HG02610 (cell line): ENCODE data around the gene GALM.

Source experiments
- ATAC-seq: cut with Tn5 transposase; IDR thresholded peaks from one replicate; pipeline ENCODE4 v1.9.1; 2021; ENCODE audit warnings: mild to moderate bottlenecking, moderate library complexity; ENCODE audit not compliant: unreplicated experiment

GALM gene

DNA sequence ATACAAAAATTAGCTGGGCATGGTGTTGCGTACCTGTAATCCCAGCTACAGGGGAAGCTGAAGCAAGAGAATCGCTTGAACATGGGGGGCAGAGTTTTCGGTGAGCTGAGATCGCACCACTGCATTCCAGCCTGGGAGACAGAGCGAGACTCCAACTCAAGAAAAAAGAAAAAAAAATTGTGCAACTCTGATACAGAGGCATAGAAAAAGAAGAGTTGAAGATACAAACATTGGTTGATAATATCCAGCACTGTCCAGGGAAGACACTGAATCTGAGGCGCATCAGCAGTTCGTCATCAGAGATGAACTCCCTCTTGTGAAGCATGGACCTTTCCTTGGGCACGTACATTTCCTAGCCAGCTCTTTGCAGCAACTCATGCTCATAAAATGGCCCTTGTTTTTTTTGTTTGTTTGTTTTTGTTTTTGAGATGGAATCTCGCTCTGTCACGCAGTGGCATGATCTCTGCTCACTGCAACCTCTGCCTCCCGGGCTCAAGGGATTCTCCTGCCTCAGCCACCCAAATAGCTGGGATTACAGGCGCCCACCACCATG lies 16.7 kb upstream of the GALM start:
- no peak for ATAC-seq

DNA sequence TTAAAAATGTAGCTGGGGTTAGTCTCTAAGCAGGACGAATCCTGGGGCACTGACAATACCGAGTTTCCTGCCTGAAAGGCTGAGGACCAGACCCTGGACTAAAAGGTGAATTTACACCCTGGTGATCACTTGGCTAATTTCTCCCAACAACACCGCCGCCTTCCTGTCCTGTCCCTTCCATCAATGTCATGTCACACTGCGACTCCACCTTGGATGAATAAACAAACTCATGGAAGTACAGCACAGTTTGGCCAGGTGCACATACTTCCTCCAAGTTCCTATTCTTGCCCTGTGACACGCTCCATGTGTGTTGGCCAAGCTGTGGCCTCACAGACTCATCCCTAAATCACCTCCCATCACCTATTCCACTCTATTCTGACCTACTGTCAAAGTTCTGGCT lies 15.9 kb upstream of the GALM start:
- no peak for ATAC-seq

- ATAC-seq = no peak
Observed at GRCh38 chr2:38650717-38651116, 15.2 kb upstream of the GALM start.

- no peak for ATAC-seq
Observed at GRCh38 chr2:38652431-38653273, 13.3 kb upstream of the GALM start.

- peak; percentile 31 for ATAC-seq
Observed at GRCh38 chr2:38653380-38653714, 12.6 kb upstream of the GALM start.

DNA sequence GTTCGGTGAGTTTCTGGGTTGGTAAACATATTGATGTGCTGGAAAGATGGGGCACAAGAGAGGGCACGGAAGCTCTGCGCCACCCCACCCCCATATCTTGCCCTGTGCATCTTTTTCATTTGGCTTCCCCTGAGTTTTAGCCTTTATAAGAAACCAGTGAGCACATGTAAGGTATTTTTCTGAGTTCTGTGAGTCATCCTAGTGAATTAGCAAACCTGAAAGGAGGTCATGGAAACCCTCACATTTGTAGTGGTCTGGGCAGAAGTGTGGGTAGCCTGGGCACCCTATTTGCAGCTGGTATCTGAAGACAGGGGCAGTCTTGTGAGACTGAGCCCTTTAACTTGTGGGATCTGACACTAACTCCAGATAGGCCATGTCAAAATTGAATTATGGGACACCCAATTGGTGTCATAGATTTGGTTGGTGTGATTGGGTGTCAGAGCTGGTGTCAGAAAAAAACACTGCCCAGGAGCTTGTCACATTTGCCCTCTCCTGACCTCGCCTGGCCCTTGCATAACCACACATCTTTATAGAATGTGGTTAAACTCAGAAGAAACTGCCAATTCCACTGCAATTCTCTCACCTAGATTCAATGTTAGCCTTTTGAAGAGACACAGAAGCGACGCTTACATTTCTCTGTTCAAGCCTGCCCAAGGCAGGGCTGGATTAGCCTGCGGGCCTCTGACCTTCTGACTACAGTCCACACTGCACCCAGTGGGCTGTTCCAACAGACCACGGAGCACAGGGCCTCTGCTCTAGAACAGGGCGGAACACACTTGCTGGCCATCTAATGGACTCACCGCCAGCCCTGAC lies 12.0 kb upstream of the GALM start:
- ATAC-seq = peak; percentile 67

DNA sequence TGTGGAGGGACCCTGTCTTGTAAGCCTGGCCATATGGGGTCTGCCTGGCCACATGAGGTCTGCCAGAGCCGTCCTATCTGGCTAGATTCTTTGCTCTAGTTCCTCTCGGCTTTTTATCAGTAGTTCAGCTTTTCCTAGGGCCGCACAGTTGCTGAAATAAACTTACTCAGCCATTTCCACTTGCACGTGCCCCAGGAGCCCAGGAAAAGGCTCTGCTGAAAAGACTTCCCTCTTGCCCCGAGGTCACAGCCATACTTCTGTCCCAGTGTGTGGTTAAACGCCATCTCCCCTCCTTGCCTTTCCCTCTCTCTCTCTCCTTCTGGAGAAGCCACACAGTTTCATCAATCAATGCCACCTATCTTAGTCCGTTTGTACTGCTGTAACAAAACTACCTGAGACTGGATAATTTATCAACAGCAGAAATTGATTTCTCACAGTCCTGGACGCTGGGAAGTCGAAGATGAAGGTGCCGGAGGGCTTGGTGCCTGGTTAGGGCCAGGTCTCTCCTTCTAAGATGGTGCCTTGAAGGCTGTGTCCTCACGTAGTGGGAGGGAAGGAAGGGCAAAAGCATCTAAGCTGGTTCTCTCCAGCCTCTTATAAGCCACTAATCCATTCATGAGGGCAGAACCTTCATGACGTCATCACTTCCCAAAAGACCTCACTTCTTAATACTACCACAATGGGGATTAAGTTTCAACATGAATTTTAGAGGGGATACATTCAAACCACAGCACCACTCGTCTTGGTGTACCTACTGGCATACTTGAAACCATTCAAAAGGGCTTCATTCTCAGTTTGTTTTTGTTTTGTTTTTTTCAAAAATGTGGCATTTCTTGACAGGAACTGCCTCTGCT lies 11.2 kb upstream of the GALM start:
- no peak for ATAC-seq

DNA sequence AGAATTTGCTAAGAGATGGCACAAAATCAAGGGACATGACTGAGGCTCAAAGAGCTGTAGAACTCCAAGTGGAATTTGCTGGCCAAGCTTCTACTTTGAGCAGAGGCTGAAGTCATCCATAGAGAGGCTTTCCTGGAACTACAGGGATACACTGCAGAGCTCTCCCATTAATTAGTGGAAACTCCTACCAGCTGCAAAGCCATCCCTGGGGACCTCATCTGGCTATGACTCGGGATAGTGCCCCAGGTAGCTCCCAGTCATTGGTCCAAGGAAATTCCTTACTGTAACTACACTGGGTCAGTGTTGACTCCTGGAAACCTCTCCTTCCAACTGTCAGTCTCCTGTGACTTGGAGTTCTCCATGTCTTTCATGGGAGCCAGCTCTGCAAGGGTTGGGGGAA lies 10.5 kb upstream of the GALM start:
- ATAC-seq = no peak

DNA sequence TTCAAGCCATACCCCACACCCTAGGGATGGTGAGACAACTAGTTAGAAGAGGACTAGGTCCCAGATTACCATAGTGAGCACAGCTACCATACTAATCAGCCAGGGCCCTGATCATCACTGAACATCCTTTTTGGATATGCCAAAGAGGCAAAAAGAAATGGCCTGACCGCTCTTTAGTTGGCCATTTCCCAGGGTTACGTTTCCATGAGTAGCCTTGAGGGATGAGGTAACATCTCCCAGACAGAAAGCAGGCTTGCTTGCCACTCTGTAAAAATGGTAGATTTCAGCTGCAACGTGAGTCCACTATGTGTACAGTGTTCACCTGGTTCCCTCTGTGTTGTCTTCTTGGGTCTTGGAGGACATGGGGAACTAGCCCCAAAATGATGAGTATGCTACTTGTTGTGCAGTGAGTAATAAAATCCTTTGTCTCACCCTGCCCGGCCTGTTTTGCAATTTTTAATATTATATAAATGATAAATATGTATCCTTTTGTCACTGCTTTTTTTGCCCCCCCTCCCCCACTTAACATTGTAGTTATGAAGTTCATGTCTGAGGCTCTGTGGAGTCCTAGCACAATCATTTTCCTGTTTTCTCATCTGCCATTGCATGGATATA lies 8.9 kb upstream of the GALM start:
- no peak for ATAC-seq

DNA sequence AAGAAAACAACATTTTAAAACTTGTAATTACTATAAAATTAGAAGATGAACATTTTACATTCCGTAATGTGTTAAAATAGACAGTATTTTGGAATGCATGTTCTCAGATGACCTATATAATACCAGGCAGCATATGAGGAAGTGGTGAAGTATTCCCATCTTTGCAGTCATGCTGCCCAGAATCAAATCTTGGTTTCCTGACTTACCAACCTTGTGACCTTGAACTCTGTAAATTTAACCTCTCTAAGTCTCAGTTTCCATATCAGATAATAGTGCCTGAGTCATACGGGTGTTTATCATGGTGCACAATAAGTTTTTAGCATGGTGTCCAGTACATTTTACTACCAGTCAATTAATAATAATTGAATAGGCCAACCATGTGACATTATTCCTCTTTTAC lies 7.3 kb upstream of the GALM start:
- ATAC-seq = no peak

- ATAC-seq = no peak
Observed at GRCh38 chr2:38659115-38659514, 6.8 kb upstream of the GALM start.

DNA sequence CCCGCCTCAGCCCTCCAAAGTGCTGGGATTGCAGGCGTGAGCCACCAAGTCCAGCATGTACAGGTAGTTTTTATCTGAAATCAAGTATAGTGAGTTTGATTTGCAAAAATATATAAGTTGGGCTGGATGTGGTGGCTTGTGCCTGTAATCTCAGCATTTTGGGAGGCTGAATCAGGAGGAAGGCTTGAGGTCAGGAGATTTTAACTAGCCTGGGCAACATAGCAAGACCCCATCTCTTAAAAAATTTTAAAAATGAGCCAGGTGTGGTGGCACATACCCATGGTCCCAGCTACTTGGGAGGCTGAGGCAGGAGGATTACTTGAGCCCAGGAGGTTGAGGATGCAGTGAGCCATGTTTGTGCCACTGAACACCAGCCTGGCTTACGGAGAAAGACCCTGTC lies 5.6 kb upstream of the GALM start:
- no peak for ATAC-seq

DNA sequence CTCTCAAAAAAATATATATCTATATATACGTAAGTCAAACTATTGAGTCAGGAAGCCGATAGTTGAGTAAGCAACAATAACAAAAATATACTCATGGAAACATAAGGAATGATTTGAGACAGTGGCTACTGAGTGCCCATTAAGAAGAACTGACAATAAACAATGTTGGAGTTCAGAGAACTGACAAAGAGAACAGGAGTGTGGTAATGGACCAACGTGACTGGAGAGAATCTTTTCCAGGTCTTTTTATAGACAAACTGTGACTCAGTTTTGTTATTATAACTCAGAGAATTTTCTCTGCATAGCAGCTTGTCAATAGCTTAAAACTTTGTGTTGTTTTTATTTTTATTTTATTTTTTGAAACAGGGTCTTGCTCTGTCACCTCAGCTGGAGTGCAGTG lies 4.6 kb upstream of the GALM start:
- no peak for ATAC-seq

- peak; percentile 29 for ATAC-seq
Observed at GRCh38 chr2:38666556-38666910, 619 bp downstream of the GALM start.

GRCh38 chr2:38668092-38668491 lies 2.2 kb downstream of the GALM start:
- no peak for ATAC-seq

DNA sequence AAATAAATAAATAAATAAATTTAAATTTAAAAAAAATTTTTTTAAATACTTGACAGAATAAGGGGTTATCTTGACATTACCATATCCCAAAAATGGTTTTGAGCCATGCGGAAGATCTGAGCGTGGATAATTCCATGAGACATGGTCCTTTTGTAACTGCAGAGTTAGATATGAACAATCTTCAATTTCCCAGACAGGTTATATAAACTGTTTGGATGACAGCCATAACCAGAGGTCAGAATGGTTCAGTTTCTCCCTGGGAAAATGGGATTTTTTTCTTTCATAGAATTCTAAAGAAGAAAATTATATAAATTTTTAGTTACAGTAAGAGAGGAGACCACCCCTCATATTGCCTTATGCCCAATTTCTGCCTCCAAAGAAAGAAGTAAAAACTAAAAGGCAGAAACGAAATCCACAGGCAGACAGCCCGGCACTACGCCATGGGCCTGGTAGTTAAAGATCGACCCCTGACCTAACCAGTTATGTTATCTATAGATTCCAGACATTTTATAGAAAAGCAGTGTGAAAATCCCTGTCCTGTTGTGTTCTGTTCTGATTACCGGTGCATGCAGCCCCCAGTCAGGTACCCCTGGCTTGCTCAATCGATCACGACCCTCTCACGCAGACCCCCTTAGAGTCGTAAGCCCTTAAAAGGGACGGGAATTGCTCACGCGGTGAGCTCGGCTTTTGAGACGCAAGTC lies 3.0 kb downstream of the GALM start:
- ATAC-seq = no peak

GRCh38 chr2:38671303-38671702 lies 5.4 kb downstream of the GALM start:
- ATAC-seq = no peak

GRCh38 chr2:38671946-38672345 lies 6.0 kb downstream of the GALM start:
- ATAC-seq = no peak

- no peak for ATAC-seq
Observed at GRCh38 chr2:38672445-38673391, 6.8 kb downstream of the GALM start.
